ENCODE results near the gene SEPTIN6. TPM values are rescaled to one million over a fixed set of nuclear protein-coding genes. Genes with fewer than 3 reads are reported as not detected.

The SEPTIN6 gene
- 22.2 and 31.8 TPM in 2 replicates for total RNA-seq
- 15.8 and 23.1 TPM in 2 replicates for polyA plus RNA-seq
- polyA plus RNA-seq (2011; cell fraction: cytosol; rRNA removed) = 23.1 and 24.3 TPM in 2 replicates
- 13.8 and 18.5 TPM in 2 replicates for polyA plus RNA-seq (2011; cell fraction: nucleus; rRNA removed)
- 21.5 and 23.4 TPM in 2 replicates for polyA plus RNA-seq (2012)
- 44.5 and 51.3 TPM in 2 replicates for polyA minus RNA-seq
- polyA minus RNA-seq (2011; cell fraction: cytosol; rRNA and poly(A)+ RNA removed) = 22.1 TPM
- 9.2 and 11.5 TPM in 2 replicates for polyA minus RNA-seq (2011; cell fraction: nucleus; rRNA and poly(A)+ RNA removed)
- percentile 54 among the genes with signal in this experiment for Bru-seq, nascent RNA
- BruChase-seq, experiment 1, labeled RNA remaining after a 6-hour chase = percentile 59 among the genes with signal in this experiment
- percentile 57 among the genes with signal in this experiment for BruChase-seq, experiment 2, labeled RNA remaining after a 2-hour chase
- long read RNA-seq, full-length matches to known transcripts = 61 of 79 reads
- long read RNA-seq, partial matches to known transcripts = 4 of 79 reads
- long read RNA-seq, other reads (novel, unspliced or antisense) = 14 of 79 reads

GRCh38 chrX:119693040-119693995 lies at the start of gene SEPTIN6:
SEPTIN6 (minus strand) TSS chrX:119693168; CDS start chrX:119693105, 63 bp downstream.
- dilution Hi-C loops (cut with MboI; ENCODE audit: extremely low pct_ligation_motif_present, low sequenced_read_pairs) = no loop called here
- ChIA-PET CTCF (interaction anchor here (1.0 to 5.3 kb wide), 6 partner anchors 9 to 178 kb away, joined by 3 to 32 read pairs (median 4); no protein-coding TSS in a partner anchor), POLR2A (interaction anchor here (0.8 to 1.7 kb wide), 5 partner anchors 18 to 225 kb away, joined by 3 to 5 read pairs (median 4); partner anchors contain the start of genes RPL39 and SLC25A5)
- Histone ChIP-seq H3K27ac (ENCODE audit: insufficient read depth, low read depth, low read length) (peak within 1 kb of the TSS; percentile 23), H3K4me1 (ENCODE audit: control insufficient read depth, extremely low read depth, insufficient read depth, low read length) (peaks cover 7% of the 10 kb centered on the region), H3K9ac (replicated peaks; ENCODE audit: extremely low read depth, insufficient read depth, low read length) (peak within 1 kb of the TSS; percentile 65), H3K4me3 (replicated peaks in 1 of 3; ENCODE audit: insufficient read depth in 1 of 3, low read depth in 1 of 3, low read length in 3 of 3) (peak within 1 kb of the TSS; percentile 46 to 82 (median 65)), H3K79me2 (ENCODE audit: control insufficient read depth, insufficient read depth, low read length) (peaks cover 22% of the 10 kb centered on the region), H3K36me3 (ENCODE audit: control insufficient read depth in 2 of 2, extremely low read depth in 1 of 2, insufficient read depth in 2 of 2, low read length in 2 of 2) (no peaks in the 10 kb centered on the region), H3K9me3 (replicated peaks; ENCODE audit: control insufficient read depth, insufficient read depth, low read length) (no peaks in the 10 kb centered on the region), H2AFZ (ENCODE audit: low read depth, low read length) (peak within 1 kb of the TSS; percentile 72), H3K27me3 (ENCODE audit: control insufficient read depth in 2 of 2, insufficient read depth in 2 of 2, low read length in 2 of 2) (no peaks in the 10 kb centered on the region), H3K4me2 (ENCODE audit: insufficient read depth, low read length) (peak within 1 kb of the TSS; percentile 87), H3K9me1 (replicated peaks; ENCODE audit: control insufficient read depth, extremely low read depth, insufficient read depth, low read length) (no peaks in the 10 kb centered on the region), H4K20me1 (replicated peaks; ENCODE audit: control insufficient read depth, extremely low read depth, insufficient read depth, low read length) (no peaks in the 10 kb centered on the region)
- DNase-seq (ENCODE audit: low read depth, low spot score) = peak; percentile 60
- intact Hi-C loops (cut with micrococcal nuclease) = loop anchor here (1.0 to 5.0 kb wide), 5 partner anchors 36 to 87 kb away; partner anchors contain the start of gene NKRF
- peak; percentile 42 for TF ChIP-seq POLR2AphosphoS5 (IDR thresholded peaks at IDR 0.05; ENCODE audit: insufficient read depth, low read depth, low read length)
- TF ChIP-seq POLR2A (IDR thresholded peaks at IDR 0.05; ENCODE audit: low read depth, low read length) = peak; percentile 55
- no peak for TF ChIP-seq EZH2 (IDR thresholded peaks at IDR 0.05; ENCODE audit: borderline replicate concordance, low read depth, low read length, severe bottlenecking)
- FAIRE-seq = peak; percentile 62
- no TSS peak for BruUV-seq (replicated peaks)

Data from endothelial cell of umbilical vein (primary cell).